NCI-H187 (cell line): ENCODE results near the gene SP2.

Experiments
- DNase-seq, 2 experiments: peaks; one replicate each; lab custom pipeline; 2025; lab: John Stamatoyannopoulos, UW

The SP2 gene

DNA sequence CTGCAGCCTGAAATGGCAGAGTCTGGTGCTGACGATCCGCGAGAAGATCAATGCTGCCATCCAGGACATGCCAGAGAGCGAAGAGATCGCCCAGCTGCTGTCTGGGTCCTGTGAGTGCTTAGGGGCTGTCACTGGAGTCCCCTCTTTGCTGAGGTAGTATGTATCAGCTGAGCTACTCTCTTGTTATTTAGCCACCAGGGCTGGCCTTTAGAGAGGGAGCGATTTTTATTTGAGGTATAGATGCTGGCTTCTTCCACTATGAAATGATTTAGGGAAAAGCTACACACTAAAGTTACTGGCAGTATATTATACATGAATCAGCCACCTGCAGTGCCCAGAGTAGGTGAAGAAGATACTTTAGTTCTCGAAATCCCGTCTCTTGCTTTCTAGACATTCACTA lies 77.5 kb downstream of the SP2 start:
- DNase-seq = no peak

DNA sequence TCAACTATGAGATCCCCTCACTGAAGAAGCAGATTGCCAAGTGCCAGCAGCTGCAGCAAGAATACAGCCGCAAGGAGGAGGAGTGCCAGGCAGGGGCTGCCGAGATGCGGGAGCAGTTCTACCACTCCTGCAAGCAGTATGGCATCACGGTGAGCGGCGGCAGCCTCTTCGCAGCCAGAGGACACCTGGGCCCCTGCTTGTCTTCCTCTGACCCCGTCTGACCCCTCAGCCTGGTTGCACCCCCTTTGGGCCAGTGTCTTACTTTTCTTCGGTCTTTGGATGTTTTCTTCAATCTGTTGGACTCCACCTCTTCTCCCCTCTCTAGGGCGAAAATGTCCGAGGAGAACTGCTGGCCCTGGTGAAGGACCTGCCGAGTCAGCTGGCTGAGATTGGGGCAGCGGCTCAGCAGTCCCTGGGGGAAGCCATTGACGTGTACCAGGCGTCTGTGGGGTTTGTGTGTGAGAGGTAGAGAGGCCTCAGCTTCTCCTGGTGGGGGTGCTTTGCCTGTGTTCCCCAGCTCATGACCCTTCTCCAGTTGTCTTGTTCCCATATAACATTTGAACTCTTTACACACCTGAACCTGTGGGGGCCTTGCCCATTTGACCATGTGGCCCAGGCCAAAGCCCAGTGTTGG lies 79.3 kb downstream of the SP2 start:
- no peak for DNase-seq

DNA sequence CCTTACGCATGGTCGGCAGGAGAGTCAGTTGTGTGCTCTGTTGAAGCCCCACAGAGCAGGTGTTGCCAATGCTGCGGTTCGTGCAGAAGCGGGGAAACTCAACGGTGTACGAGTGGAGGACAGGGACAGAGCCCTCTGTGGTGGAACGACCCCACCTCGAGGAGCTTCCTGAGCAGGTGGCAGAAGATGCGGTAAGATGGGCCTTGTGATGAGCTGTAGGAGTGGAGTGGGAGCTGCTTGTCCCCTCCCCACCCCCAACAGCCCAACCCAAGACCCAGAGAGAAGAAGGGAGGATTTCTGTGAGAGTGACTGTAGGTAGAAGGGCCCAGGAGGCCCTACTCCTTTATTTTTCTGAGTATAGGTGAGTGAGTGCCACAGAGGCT lies 79.8 kb downstream of the SP2 start:
- no peak for DNase-seq

DNA sequence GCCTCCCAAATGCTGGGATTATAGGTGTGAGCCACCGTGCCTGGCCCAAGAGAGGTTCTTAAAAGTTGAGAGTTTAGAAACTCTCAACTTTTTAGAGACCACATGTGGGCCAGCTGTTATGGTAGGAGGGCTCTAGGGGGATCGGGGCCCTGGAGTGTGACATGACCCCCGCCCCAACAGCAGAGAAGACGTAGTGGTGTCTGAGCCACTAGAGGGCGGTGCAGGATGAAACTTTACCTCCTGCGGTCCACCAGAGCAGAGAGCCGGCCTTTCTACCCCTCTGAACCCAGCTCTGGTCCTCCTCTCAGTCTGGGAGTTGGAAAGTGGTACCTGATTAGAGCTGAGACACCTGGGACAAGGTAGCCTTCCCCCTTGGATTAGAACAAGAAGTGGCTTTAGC lies 82.3 kb downstream of the SP2 start:
- peak in 1 of 2 experiments; percentile 25 for DNase-seq
